Measurements from ENCODE around the gene RPS19BP1. TPM values are rescaled to one million over a fixed set of nuclear protein-coding genes. Genes with fewer than 3 reads are reported as not detected.
"Not testable (repeated sequence)": the region's sequence is repeated elsewhere in the genome, so short reads cannot be mapped to it uniquely, and the experiment has no call there.

Gene RPS19BP1
- total and polyA plus RNA-seq, 7 experiments from 2014 or later: 35.2 to 162 (median 61.8) TPM

GRCh38 chr22:39525658-39525975, 6.9 kb downstream of the RPS19BP1 start:
- intact Hi-C loops (cut with micrococcal nuclease): loop anchor here (10.0 kb wide), 3 partner anchors 501 to 1759 kb away; partner anchors contain the start of genes APOBEC3D (in 1 of the 2), CBX6 (in 1 of the 2) and RANGAP1 (in 1 of the 2)
- no peaks in the 10 kb centered on the region for H3K27me3 ChIP-seq (ENCODE audit: control insufficient read depth in 2 of 2, insufficient read depth in 2 of 2, low read length in 2 of 2)
- Mint-ChIP-seq H3K27me3 (no peaks in the 10 kb centered on the region), H3K4me3 (peak overlapping the region in 7 of 10 donors; percentile 45 to 84 (median 62)), H3K4me1 (peaks cover 71 to 89% (median 79%) of the 10 kb centered on the region in 7 donors), H3K36me3 (peaks cover 4 to 59% (median 26%) of the 10 kb centered on the region in 5 donors), H3K27ac (peak overlapping the region in 8 of 9 donors; percentile 55 to 96 (median 85)), H3K9me3 (peaks cover 0 to 11% (median 0%) of the 10 kb centered on the region in 11 donors)
- H3K27ac ChIP-seq (ENCODE audit: low read depth, low read length): no peak overlapping the region
- DNase-seq (peak in 1 of 9 donors; percentile 8), ATAC-seq (no peak)
- H3K4me3 ChIP-seq (ENCODE audit: low read length): no peak overlapping the region
- H3K36me3 ChIP-seq (ENCODE audit: control insufficient read depth in 2 of 3, insufficient read depth in 3 of 3, low read length in 3 of 3): peaks cover 9 to 67% (median 12%) of the 10 kb centered on the region in 3 experiments
- peaks cover 58 to 70% of the 10 kb centered on the region in 2 donors for H3K4me1 ChIP-seq (ENCODE audit: control insufficient read depth in 2 of 2, insufficient read depth in 2 of 2, low read length in 2 of 2)
- CTCF ChIA-PET: no interaction called here
- POLR2A ChIA-PET: interaction anchor here (1.0 to 6.1 kb wide), 6 partner anchors 8 to 209 kb away, joined by 3 to 93 read pairs (median 4); partner anchors contain the start of gene MIEF1
- no peaks in the 10 kb centered on the region for H3K9me3 ChIP-seq (ENCODE audit: control insufficient read depth in 2 of 3, low read length in 3 of 3)

- H3K4me1 ChIP-seq (ENCODE audit: control insufficient read depth in 2 of 2, insufficient read depth in 2 of 2, low read length in 2 of 2): peaks cover 56 to 64% of the 10 kb centered on the region in 2 donors
- ChIA-PET CTCF (interaction anchor here (1.3 kb wide), 1 partner anchor 31 kb away, joined by 6 read pairs; no protein-coding TSS in a partner anchor), POLR2A (interaction anchor here (0.6 to 6.1 kb wide), 10 partner anchors 9 to 876 kb away, joined by 3 to 93 read pairs (median 4); partner anchors contain the start of gene MIEF1)
- peaks cover 9 to 64% (median 11%) of the 10 kb centered on the region in 3 experiments for H3K36me3 ChIP-seq (ENCODE audit: control insufficient read depth in 2 of 3, insufficient read depth in 3 of 3, low read length in 3 of 3)
- Mint-ChIP-seq H3K27ac (peak overlapping the region; percentile 52 to 96 (median 85)), H3K9me3 (peaks cover 0 to 16% (median 0%) of the 10 kb centered on the region in 11 donors), H3K4me1 (peaks cover 66 to 89% (median 75%) of the 10 kb centered on the region in 7 donors), H3K36me3 (peaks cover 4 to 58% (median 30%) of the 10 kb centered on the region in 5 donors), H3K4me3 (peak overlapping the region in 9 of 10 donors; percentile 14 to 76 (median 62)), H3K27me3 (peaks cover 0 to 3% (median 0%) of the 10 kb centered on the region in 5 donors)
- H3K4me3 ChIP-seq (ENCODE audit: low read length): no peak overlapping the region
- H3K27me3 ChIP-seq (ENCODE audit: control insufficient read depth in 2 of 2, insufficient read depth in 2 of 2, low read length in 2 of 2): no peaks in the 10 kb centered on the region
- H3K27ac ChIP-seq (ENCODE audit: low read depth, low read length): no peak overlapping the region
- DNase-seq (peak in 1 of 9 donors; percentile 8), ATAC-seq (no peak)
- H3K9me3 ChIP-seq (ENCODE audit: control insufficient read depth in 2 of 3, low read length in 3 of 3): no peaks in the 10 kb centered on the region
- intact Hi-C loops (cut with micrococcal nuclease): loop anchor here (5.0 to 10.0 kb wide), 4 partner anchors 353 to 1760 kb away; partner anchors contain the start of genes APOBEC3D (in 1 of the 2), CBX6 (in 1 of the 2) and RANGAP1 (in 1 of the 2)
Measured at GRCh38 chr22:39524753-39525657, 7.5 kb downstream of the RPS19BP1 start.

GRCh38 chr22:39524089-39524752, 8.3 kb downstream of the RPS19BP1 start:
- H3K27me3 ChIP-seq (ENCODE audit: control insufficient read depth in 2 of 2, insufficient read depth in 2 of 2, low read length in 2 of 2): no peaks in the 10 kb centered on the region
- DNase-seq: peak in 1 of 9 donors; percentile 1
- peaks cover 59 to 84% (median 70%) of the 10 kb centered on the region in 7 donors for H3K4me1 Mint-ChIP-seq
- H3K36me3 Mint-ChIP-seq: peaks cover 4 to 53% (median 31%) of the 10 kb centered on the region in 5 donors
- ChIA-PET CTCF (interaction anchor here (1.3 kb wide), 1 partner anchor 30 kb away, joined by 6 read pairs; no protein-coding TSS in a partner anchor), POLR2A (interaction anchor here (0.7 to 6.1 kb wide), 10 partner anchors 7 to 520 kb away, joined by 3 to 105 read pairs (median 4); partner anchors contain the start of genes MIEF1 and RPS19BP1)
- peaks cover 4 to 62% (median 9%) of the 10 kb centered on the region in 3 experiments for H3K36me3 ChIP-seq (ENCODE audit: control insufficient read depth in 2 of 3, insufficient read depth in 3 of 3, low read length in 3 of 3)
- peaks cover 0 to 17% (median 0%) of the 10 kb centered on the region in 11 donors for H3K9me3 Mint-ChIP-seq
- ATAC-seq: no peak
- peak overlapping the region in 6 of 10 donors; percentile 33 to 76 (median 56) for H3K4me3 Mint-ChIP-seq
- H3K27ac ChIP-seq (ENCODE audit: low read depth, low read length): no peak overlapping the region
- no peak overlapping the region for H3K4me3 ChIP-seq (ENCODE audit: low read length)
- no peaks in the 10 kb centered on the region for H3K9me3 ChIP-seq (ENCODE audit: control insufficient read depth in 2 of 3, low read length in 3 of 3)
- H3K27me3 Mint-ChIP-seq: peaks cover 0 to 4% (median 0%) of the 10 kb centered on the region in 5 donors
- intact Hi-C loops (cut with micrococcal nuclease): loop anchor here (5.0 to 10.0 kb wide), 4 partner anchors 352 to 1761 kb away; partner anchors contain the start of genes APOBEC3D (in 1 of the 2), CBX6 (in 1 of the 2) and RANGAP1 (in 1 of the 2)
- H3K27ac Mint-ChIP-seq: peak overlapping the region; percentile 23 to 90 (median 55)
- H3K4me1 ChIP-seq (ENCODE audit: control insufficient read depth in 2 of 2, insufficient read depth in 2 of 2, low read length in 2 of 2): peaks cover 48 to 59% of the 10 kb centered on the region in 2 donors

GRCh38 chr22:39522567-39523300, 9.8 kb downstream of the RPS19BP1 start:
- Mint-ChIP-seq H3K9me3 (peaks cover 0 to 17% (median 0%) of the 10 kb centered on the region in 11 donors), H3K4me3 (peak overlapping the region; percentile 83 to 99 (median 96)), H3K36me3 (peaks cover 4 to 47% (median 31%) of the 10 kb centered on the region in 5 donors), H3K4me1 (peaks cover 49 to 78% (median 63%) of the 10 kb centered on the region in 7 donors), H3K27me3 (peaks cover 0 to 4% (median 0%) of the 10 kb centered on the region in 5 donors), H3K27ac (peak overlapping the region; percentile 69 to 98 (median 95))
- H3K4me3 ChIP-seq (ENCODE audit: low read length): no peak overlapping the region
- H3K36me3 ChIP-seq (ENCODE audit: control insufficient read depth in 2 of 3, insufficient read depth in 3 of 3, low read length in 3 of 3): peaks cover 0 to 51% (median 9%) of the 10 kb centered on the region in 3 experiments
- no peak overlapping the region for H3K27ac ChIP-seq (ENCODE audit: low read depth, low read length)
- ChIA-PET CTCF (interaction anchor here (1.1 to 1.5 kb wide), 3 partner anchors 8 to 29 kb away, joined by 4 to 5 read pairs (median 4); no protein-coding TSS in a partner anchor), POLR2A (interaction anchor here (0.6 to 6.1 kb wide), 15 partner anchors 9 to 521 kb away, joined by 3 to 105 read pairs (median 4); partner anchors contain the start of genes MIEF1, RPS19BP1 and TAB1)
- no peak for DNase-seq
- H3K4me1 ChIP-seq (ENCODE audit: control insufficient read depth in 2 of 2, insufficient read depth in 2 of 2, low read length in 2 of 2): peaks cover 36 to 53% of the 10 kb centered on the region in 2 donors
- intact Hi-C loops (cut with micrococcal nuclease): loop anchor here (5.0 to 10.0 kb wide), 4 partner anchors 350 to 1762 kb away; partner anchors contain the start of genes APOBEC3D (in 1 of the 2), CBX6 (in 1 of the 2) and RANGAP1 (in 1 of the 2)
- no peaks in the 10 kb centered on the region for H3K9me3 ChIP-seq (ENCODE audit: control insufficient read depth in 2 of 3, low read length in 3 of 3)
- no peaks in the 10 kb centered on the region for H3K27me3 ChIP-seq (ENCODE audit: control insufficient read depth in 2 of 2, insufficient read depth in 2 of 2, low read length in 2 of 2)
- no peak for ATAC-seq

- H3K27me3 Mint-ChIP-seq; ATAC-seq; H3K27me3 ChIP-seq (ENCODE audit: control insufficient read depth in 2 of 2, insufficient read depth in 2 of 2, low read length in 2 of 2); H3K9me3 ChIP-seq (ENCODE audit: control insufficient read depth in 2 of 3, low read length in 3 of 3): not testable (repeated sequence)
- CTCF ChIA-PET: interaction anchor here (0.7 to 1.5 kb wide), 4 partner anchors 7 to 111 kb away, joined by 4 to 5 read pairs (median 4); no protein-coding TSS in a partner anchor
- intact Hi-C loops (cut with micrococcal nuclease): loop anchor here (5.0 to 10.0 kb wide), 4 partner anchors 350 to 1763 kb away; partner anchors contain the start of genes APOBEC3D (in 1 of the 2), CBX6 (in 1 of the 2) and RANGAP1 (in 1 of the 2)
- Mint-ChIP-seq H3K4me1 (peaks cover 42 to 71% (median 56%) of the 10 kb centered on the region in 7 donors), H3K36me3 (peaks cover 4 to 47% (median 31%) of the 10 kb centered on the region in 5 donors), H3K27ac (peak overlapping the region; percentile 69 to 98 (median 95)), H3K9me3 (peaks cover 0 to 17% (median 0%) of the 10 kb centered on the region in 11 donors), H3K4me3 (peak overlapping the region; percentile 83 to 99 (median 96))
- POLR2A ChIA-PET: interaction anchor here (0.9 to 6.1 kb wide), 12 partner anchors 9 to 522 kb away, joined by 3 to 105 read pairs (median 8); partner anchors contain the start of genes MIEF1, RPS19BP1 and TAB1
- Histone ChIP-seq H3K36me3 (ENCODE audit: control insufficient read depth in 2 of 3, insufficient read depth in 3 of 3, low read length in 3 of 3) (peaks cover 0 to 50% (median 9%) of the 10 kb centered on the region in 3 experiments), H3K4me1 (ENCODE audit: control insufficient read depth in 2 of 2, insufficient read depth in 2 of 2, low read length in 2 of 2) (peaks cover 32 to 46% of the 10 kb centered on the region in 2 donors), H3K4me3 (ENCODE audit: low read length) (peak overlapping the region; percentile 96), H3K27ac (ENCODE audit: low read depth, low read length) (peak overlapping the region; percentile 84)
- peak in 1 of 9 donors; percentile 14 for DNase-seq
Measured at GRCh38 chr22:39522091-39522490, 10.5 kb downstream of the RPS19BP1 start.
